ENCODE data around the gene IDH1. TPM values are rescaled to one million over a fixed set of nuclear protein-coding genes. Genes with fewer than 3 reads are reported as not detected.

Gene IDH1
- total and polyA plus RNA-seq, 2 of the 13 experiments (the other 11 are each of a cell fraction or from before 2014, with no cell fraction given), result 312 to 1,077 TPM

- TF ChIP-seq, protein P1, sequence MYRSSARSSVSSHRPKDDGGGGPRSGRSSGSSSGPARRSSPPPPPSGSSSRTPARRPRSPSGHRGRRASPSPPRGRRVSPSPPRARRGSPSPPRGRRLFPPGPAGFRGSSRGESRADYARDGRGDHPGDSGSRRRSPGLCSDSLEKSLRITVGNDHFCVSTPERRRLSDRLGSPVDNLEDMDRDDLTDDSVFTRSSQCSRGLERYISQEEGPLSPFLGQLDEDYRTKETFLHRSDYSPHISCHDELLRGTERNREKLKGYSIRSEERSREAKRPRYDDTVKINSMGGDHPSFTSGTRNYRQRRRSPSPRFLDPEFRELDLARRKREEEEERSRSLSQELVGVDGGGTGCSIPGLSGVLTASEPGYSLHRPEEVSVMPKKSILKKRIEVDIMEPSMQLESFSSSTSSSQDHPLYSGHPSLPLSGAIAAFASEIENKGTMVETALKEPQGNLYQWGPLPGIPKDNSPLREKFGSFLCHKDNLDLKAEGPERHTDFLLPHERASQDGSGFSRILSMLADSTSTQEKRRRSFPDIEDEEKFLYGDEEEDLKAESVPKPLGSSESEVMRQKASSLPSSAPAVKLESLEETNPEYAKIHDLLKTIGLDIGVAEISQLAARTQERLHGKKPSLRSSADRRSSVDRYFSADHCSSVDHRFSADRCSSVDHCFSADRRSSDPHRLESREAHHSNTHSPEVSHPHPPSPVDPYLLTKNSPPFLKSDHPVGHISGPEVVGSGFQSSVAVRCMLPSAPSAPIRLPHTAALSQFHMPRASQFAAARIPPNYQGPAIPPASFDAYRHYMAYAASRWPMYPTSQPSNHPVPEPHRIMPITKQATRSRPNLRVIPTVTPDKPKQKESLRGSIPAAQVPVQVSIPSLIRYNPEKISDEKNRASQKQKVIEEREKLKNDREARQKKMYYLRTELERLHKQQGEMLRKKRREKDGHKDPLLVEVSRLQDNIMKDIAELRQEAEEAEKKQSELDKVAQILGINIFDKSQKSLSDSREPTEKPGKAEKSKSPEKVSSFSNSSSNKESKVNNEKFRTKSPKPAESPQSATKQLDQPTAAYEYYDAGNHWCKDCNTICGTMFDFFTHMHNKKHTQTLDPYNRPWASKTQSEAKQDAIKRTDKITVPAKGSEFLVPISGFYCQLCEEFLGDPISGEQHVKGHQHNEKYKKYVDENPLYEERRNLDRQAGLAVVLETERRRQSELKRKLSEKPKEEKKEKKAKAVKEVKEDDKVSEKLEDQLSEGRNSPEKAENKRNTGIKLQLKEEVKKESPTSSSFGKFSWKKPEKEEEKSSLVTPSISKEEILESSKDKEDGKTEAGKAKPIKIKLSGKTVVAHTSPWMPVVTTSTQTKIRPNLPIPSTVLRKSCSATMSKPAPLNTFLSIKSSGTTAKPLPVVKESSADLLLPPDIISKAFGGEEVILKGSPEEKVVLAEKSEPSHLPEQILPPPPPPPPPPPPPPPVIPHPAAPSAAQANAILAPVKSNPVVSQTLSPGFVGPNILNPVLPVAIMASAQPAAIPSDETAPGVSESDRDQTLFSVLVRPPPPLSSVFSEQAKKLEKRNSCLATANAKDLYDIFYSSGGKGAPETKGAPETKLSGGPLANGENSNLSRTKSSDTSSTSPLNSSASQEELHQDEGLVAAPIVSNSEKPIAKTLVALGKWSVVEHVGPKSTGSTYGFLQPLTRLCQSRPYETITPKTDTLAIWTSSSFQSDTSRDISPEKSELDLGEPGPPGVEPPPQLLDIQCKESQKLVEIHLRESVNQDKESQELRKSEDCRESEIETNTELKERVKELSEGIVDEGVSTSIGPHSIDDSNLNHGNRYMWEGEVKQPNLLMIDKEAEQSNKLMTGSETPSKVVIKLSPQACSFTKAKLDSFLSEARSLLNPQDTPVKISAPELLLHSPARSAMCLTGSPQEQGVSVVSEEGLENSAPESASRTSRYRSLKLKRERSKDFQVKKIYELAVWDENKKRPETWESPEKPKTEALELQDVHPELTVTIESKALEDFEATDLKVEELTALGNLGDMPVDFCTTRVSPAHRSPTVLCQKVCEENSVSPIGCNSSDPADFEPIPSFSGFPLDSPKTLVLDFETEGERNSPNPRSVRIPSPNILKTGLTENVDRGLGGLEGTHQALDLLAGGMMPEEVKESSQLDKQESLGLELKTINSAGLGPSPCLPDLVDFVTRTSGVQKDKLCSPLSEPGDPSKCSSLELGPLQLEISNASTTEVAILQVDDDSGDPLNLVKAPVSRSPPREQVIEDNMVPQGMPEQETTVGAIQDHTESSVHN (CRISPR knock-in tag; IDR thresholded peaks at IDR 0.05), result no peak
- no peak for TF ChIP-seq ZNF382 (CRISPR knock-in tag; IDR thresholded peaks at IDR 0.05; ENCODE audit: borderline replicate concordance)
- TF ChIP-seq YEATS2 (CRISPR knock-in tag; IDR thresholded peaks at IDR 0.05; ENCODE audit: borderline replicate concordance), result no peak
- TF ChIP-seq KDM2A (CRISPR knock-in tag; IDR thresholded peaks at IDR 0.05; ENCODE audit: borderline replicate concordance, low read depth), result peak; percentile 93
- TF ChIP-seq PHF21A (CRISPR knock-in tag; IDR thresholded peaks at IDR 0.05), result peak; percentile 91
- no peak for TF ChIP-seq PREB (CRISPR knock-in tag; IDR thresholded peaks at IDR 0.05)
- TF ChIP-seq ZNF414 (CRISPR knock-in tag; IDR thresholded peaks at IDR 0.05), result no peak
- no peak for TF ChIP-seq CENPX (CRISPR knock-in tag; IDR thresholded peaks at IDR 0.05)
- no peak for TF ChIP-seq ZNF609 (CRISPR knock-in tag; IDR thresholded peaks at IDR 0.05; ENCODE audit: borderline replicate concordance)
- no peak for TF ChIP-seq SOX6 (IDR thresholded peaks at IDR 0.05)
- peak; percentile 82 for TF ChIP-seq SOX6 (CRISPR knock-in tag; IDR thresholded peaks at IDR 0.05)
Observed at GRCh38 chr2:208254871-208255556, at the start of gene IDH1 (continued).
